ENCODE results near the gene KIAA1614.

KIAA1614 gene

GRCh38 chr1:180906511-180906910 is 6.2 kb upstream of the KIAA1614 start:
- in situ Hi-C loops (cut with MboI; ENCODE audit: low sequenced_read_pairs) = no loop called here

DNA sequence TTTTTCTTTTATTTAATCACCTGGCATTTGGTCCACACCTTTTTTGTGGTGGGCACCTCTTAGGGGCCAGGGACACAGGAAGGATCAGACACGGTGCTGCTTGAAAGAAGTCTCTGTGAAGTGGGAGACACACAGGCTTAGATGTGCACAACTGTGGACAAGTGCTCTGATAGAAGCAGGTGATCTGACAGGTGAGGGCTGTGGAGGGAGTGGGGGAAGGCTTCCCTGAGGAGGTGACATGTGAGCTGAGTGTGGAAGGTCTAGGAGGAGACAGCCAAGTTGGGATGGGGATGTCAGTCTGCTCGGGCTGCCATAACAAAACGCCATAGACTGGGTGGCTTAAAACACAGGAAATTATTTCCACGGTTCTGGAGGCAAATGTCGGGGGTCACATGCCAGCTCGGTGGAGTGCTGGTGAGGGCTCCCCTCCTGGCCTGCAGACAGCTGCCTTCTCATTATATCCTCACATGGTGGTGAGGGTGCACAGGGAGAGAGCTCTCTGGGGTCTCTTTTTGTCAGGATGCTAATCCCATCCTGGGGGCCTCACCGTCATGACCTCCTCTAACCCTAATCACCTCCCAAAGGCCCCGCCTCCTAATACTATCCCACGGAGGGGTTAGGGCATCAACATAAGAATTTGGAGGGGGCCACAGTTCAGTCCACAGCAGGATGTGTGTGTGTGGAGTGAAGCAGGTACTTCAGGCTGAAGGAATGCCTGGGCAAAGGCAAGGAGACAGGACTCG is 5.2 kb upstream of the KIAA1614 start:
- in situ Hi-C loops (cut with MboI; ENCODE audit: low sequenced_read_pairs) = no loop called here

DNA sequence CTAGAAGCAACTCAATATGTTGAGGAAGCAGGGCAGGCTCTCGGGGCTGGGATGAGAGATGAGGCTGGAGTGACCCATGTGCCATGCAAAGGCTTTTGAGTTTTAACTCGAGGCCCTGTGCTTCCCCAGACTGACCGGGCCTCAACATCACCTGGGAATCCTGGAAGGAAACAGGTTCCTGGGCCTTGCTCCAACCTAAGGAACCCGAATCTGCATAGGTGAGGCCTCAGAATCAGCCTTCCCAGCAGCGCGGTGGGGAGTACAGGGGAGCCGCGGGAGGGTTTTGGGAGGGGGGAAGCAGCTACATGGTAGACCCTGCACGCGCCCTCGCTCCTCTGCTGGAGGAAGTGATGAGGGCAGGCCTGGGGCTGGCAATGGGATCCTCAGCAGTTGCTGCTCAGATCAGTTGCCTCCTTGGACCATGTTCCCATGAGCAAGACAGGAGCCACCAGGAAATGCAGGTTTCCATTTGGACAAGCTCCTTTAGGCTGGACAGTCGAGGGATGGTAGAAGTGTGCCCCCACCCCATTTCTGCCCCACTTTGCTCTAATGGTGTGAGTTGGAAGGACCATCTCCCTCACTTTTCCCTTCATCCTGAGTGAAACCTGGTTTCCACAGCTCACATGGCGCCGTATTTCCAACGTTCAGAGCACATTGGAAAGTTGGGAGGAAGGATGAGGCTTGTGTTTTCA is 4.5 kb upstream of the KIAA1614 start:
- in situ Hi-C loops (cut with MboI; ENCODE audit: low sequenced_read_pairs) = no loop called here

- in situ Hi-C loops (cut with MboI; ENCODE audit: low sequenced_read_pairs) = no loop called here
These were observed 3.7 kb upstream of the KIAA1614 start for GRCh38 chr1:180909005-180909414.

GRCh38 chr1:180909462-180909976 is 3.2 kb upstream of the KIAA1614 start:
- in situ Hi-C loops (cut with MboI; ENCODE audit: low sequenced_read_pairs) = no loop called here

- in situ Hi-C loops (cut with MboI; ENCODE audit: low sequenced_read_pairs) = no loop called here
These were observed 981 bp upstream of the KIAA1614 start for GRCh38 chr1:180911640-180912191.

- in situ Hi-C loops (cut with MboI; ENCODE audit: low sequenced_read_pairs) = no loop called here
These were observed 391 bp upstream of the KIAA1614 start for GRCh38 chr1:180912211-180912800.

DNA sequence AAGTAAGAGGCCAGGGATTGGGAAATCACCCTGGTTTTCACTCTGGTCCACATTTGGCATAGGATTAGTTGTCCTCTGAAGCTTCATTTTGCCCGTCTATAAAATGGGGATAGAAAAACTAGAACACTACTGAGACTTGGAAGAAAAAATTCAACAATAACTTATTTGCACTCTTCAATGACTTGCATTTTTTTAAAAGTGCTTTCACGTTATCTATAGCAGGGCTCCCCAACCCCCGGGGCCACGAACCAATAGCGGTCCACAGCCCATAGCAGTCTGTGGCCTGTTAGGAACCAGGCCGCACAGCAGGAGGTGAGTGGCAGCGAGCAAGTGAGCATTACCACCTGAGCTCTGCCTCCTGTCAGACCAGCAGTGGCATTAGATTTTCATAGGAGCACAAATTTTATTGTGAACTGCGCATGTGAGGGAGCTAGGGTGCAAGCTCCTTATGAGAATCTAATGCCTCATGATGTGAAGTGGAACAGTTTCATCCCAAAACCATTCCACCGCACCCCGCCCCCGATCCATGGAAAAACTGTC is 2.8 kb downstream of the KIAA1614 start:
- in situ Hi-C loops (cut with MboI; ENCODE audit: low sequenced_read_pairs) = no loop called here

- in situ Hi-C loops (cut with MboI; ENCODE audit: low sequenced_read_pairs) = no loop called here
These were observed 3.5 kb downstream of the KIAA1614 start for GRCh38 chr1:180916012-180916770.

DNA sequence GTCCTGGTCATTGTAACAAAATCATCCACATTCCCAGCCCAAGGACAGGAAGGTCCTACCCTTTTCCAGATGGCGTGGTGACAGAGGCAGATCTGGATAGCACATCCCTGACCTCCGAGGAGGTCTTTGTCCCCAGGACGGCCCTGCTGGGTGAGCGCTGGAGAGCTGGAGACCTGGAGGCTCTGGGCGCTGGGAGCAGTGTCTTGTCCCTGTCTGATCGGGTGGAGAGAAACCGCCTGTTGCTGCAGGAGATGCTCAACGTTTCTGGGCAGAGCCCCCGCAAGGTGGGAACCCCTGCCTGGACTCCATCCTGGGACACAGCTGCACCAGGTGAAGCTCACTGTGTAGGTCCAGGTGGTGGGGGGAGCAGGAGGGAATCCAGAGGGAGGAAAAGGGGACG is 4.1 kb downstream of the KIAA1614 start:
- in situ Hi-C loops (cut with MboI; ENCODE audit: low sequenced_read_pairs) = no loop called here

- in situ Hi-C loops (cut with MboI; ENCODE audit: low sequenced_read_pairs) = no loop called here
These were observed 4.8 kb downstream of the KIAA1614 start for GRCh38 chr1:180917306-180918065.

- in situ Hi-C loops (cut with MboI; ENCODE audit: low sequenced_read_pairs) = no loop called here
These were observed 5.8 kb downstream of the KIAA1614 start for GRCh38 chr1:180918519-180918918.

GRCh38 chr1:180919183-180919700 is 6.5 kb downstream of the KIAA1614 start:
- in situ Hi-C loops (cut with MboI; ENCODE audit: low sequenced_read_pairs) = no loop called here

DNA sequence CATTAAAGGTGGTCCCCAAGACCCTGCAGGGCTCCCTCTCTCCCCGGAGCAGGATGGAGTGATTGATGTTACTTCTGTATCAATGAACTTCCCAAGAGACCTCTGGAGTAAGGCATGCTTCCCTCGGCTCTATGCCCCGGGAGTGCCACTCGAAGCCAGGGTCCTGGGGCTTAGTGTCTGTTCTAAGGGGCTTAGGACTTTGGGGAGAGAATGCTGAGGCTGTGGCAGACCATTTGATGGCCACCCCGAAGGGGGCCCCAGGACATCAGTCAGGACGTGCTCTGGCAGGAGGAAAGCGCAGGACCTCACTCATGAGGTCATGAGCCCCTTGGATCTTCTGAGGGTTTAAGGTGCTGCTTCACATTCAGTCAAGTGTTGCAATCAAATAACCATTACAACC is 7.5 kb downstream of the KIAA1614 start:
- in situ Hi-C loops (cut with MboI; ENCODE audit: low sequenced_read_pairs) = no loop called here

DNA sequence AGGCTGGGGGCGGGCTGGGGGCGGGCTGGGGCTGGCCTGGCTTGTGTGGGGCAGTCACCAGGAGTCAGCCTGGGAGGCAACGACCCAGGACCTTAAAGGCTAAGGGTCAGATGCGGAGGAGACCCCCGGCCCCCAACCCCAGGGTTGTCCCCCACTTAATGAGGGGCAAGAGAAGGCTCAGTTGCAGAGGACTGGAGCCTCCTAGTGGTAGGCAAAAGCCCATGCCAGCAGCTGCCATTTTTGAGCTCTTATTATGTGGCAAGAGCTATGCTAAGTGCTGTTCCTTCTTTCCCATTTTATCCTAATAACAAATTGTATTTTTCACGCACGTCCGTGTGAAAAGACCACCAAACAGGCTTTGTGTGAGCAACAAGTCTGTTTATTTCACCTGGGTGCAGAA is 8.0 kb downstream of the KIAA1614 start:
- in situ Hi-C loops (cut with MboI; ENCODE audit: low sequenced_read_pairs) = no loop called here

DNA sequence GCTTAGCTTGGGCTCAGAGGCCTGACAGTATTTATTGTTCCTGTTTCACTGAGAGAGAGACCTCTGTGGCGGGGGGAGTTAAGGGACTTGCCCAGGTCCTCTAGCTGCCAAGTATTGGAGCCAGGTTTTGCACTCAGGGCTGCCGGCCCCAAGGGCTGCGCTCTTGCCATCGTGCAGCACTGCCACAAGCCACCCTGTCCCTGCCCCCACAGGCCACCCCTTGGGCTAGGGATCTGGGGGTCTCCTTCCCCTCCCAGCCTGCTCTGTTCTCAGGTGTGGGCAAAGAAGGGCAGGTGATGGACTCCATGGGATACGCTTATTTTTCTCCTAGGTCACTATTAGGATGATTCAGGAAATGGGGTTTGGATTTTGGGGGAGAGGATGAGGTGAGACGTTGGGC is 8.7 kb downstream of the KIAA1614 start:
- in situ Hi-C loops (cut with MboI; ENCODE audit: low sequenced_read_pairs) = no loop called here

GRCh38 chr1:180921891-180922630 is 9.4 kb downstream of the KIAA1614 start:
- in situ Hi-C loops (cut with MboI; ENCODE audit: low sequenced_read_pairs) = no loop called here

DNA sequence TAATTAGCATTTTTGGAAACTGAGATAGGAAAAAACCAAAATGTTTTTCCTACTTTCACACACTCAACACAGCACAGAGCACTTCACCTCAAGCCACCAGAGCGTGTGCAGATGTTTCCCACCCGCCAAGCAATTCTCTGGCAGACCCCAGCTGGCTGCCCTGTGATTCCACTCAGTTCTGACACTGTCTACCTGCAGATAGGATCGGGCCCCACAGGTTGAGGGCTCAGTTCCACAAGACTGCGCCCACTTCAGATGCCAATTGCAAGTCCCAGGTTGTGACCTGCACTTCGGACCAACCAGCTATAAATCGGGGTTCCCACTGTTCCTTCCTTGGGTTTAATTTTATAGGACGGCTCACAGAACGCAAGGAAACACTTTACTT is 9.9 kb downstream of the KIAA1614 start:
- in situ Hi-C loops (cut with MboI; ENCODE audit: low sequenced_read_pairs) = no loop called here

Measured in hTERT RPE-1 (cell line).